GM21737 (cell line): ENCODE measurements around the gene AHDC1.
A peak's percentile ranks its signal among the peaks of the same experiment; 100 is the strongest.

Source experiments
- ATAC-seq: cut with Tn5 transposase; IDR thresholded peaks from one replicate; pipeline ENCODE4 v1.9.1; 2021; ENCODE audit warnings: mild to moderate bottlenecking, moderate library complexity; ENCODE audit not compliant: unreplicated experiment

The AHDC1 gene

GRCh38 chr1:27585684-27586083 is 18.3 kb downstream of the AHDC1 start:
- ATAC-seq: no peak

- no peak for ATAC-seq
Observed at GRCh38 chr1:27584453-27584852, 19.5 kb downstream of the AHDC1 start.

GRCh38 chr1:27583479-27583878 is 20.5 kb downstream of the AHDC1 start:
- ATAC-seq: no peak

- ATAC-seq: no peak
Observed at GRCh38 chr1:27581823-27582243, 22.1 kb downstream of the AHDC1 start.

GRCh38 chr1:27577504-27578188 is 26.3 kb downstream of the AHDC1 start:
- no peak for ATAC-seq

GRCh38 chr1:27576806-27577227 is 27.1 kb downstream of the AHDC1 start:
- no peak for ATAC-seq

GRCh38 chr1:27575840-27576331 is 28.1 kb downstream of the AHDC1 start:
- no peak for ATAC-seq

GRCh38 chr1:27574871-27575831 is 28.8 kb downstream of the AHDC1 start:
- no peak for ATAC-seq

- no peak for ATAC-seq
Observed at GRCh38 chr1:27574001-27574781, 29.8 kb downstream of the AHDC1 start.

- ATAC-seq: no peak
Observed at GRCh38 chr1:27572679-27573426, 31.1 kb downstream of the AHDC1 start.

- ATAC-seq: no peak
Observed at GRCh38 chr1:27572019-27572678, 31.8 kb downstream of the AHDC1 start.

GRCh38 chr1:27571439-27572018 is 32.4 kb downstream of the AHDC1 start:
- ATAC-seq: no peak

- ATAC-seq: no peak
Observed at GRCh38 chr1:27570784-27571183, 33.2 kb downstream of the AHDC1 start.

GRCh38 chr1:27570356-27570755 is 33.6 kb downstream of the AHDC1 start:
- ATAC-seq: no peak

- no peak for ATAC-seq
Observed at GRCh38 chr1:27569506-27570291, 34.2 kb downstream of the AHDC1 start.

- ATAC-seq: no peak
Observed at GRCh38 chr1:27569088-27569460, 34.9 kb downstream of the AHDC1 start.

- ATAC-seq: peak; percentile 86
Observed at GRCh38 chr1:27568300-27569087, 35.5 kb downstream of the AHDC1 start.

- ATAC-seq: no peak
Observed at GRCh38 chr1:27567971-27568299, 36.0 kb downstream of the AHDC1 start.
